ENCODE results near the gene GRID1.

GRCh38 chr10:86375204-86375603 is 8.6 kb upstream of the GRID1 start:
- TF ChIP-seq CTCF (IDR thresholded peaks at IDR 0.05 in 8 of 11, conservative IDR thresholded peaks at IDR 0.05 in 3 of 11) (no peak), POLR2A (IDR thresholded peaks at IDR 0.05) (no peak), POLR2AphosphoS5 (IDR thresholded peaks at IDR 0.05) (no peak)
